B cell (primary cell): ENCODE data around the gene CCL24.

Experiments
- EZH2 ChIP-seq: IDR thresholded peaks from 2 replicates; pipeline ENCODE4 v1.6.1; 2012; ENCODE audit warnings: borderline replicate concordance, low read depth, mild to moderate bottlenecking, moderate library complexity, low read length; ENCODE audit not compliant: insufficient read depth, poor library complexity, severe bottlenecking
- TF ChIP-seq, protein P1 (sequence below): fragments of 200-600 bp; IDR thresholded peaks from one replicate; pipeline ENCODE4 v1.8.0; 2022; ENCODE audit warnings: antibody characterized with exemption, mild to moderate bottlenecking

DNA sequence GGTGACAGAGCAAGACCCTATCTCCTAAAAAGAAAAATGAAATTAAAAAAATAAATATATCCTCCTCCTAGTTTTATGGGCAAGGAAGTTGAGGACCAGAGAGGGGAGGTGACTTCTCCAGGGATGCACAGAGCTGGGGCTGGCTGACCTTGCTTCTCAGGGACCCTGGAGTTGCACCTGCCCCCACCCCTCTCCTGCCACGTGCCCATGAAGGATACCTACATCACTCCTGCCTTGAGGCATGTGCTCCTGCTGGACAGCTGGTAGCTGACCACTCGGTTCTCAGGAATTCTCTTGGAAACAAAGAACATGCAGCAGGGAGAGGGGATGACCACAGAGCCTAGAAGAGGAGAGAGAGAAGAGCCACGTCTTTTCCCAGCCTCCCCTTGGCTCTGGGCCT, 522 bp downstream of the CCL24 start:
- TF ChIP-seq, protein P1, sequence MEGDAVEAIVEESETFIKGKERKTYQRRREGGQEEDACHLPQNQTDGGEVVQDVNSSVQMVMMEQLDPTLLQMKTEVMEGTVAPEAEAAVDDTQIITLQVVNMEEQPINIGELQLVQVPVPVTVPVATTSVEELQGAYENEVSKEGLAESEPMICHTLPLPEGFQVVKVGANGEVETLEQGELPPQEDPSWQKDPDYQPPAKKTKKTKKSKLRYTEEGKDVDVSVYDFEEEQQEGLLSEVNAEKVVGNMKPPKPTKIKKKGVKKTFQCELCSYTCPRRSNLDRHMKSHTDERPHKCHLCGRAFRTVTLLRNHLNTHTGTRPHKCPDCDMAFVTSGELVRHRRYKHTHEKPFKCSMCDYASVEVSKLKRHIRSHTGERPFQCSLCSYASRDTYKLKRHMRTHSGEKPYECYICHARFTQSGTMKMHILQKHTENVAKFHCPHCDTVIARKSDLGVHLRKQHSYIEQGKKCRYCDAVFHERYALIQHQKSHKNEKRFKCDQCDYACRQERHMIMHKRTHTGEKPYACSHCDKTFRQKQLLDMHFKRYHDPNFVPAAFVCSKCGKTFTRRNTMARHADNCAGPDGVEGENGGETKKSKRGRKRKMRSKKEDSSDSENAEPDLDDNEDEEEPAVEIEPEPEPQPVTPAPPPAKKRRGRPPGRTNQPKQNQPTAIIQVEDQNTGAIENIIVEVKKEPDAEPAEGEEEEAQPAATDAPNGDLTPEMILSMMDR, result no peak
- no peak for TF ChIP-seq EZH2
